Endothelial cell of umbilical vein (primary cell): ENCODE data around the gene AK8. TPM values are rescaled to one million over a fixed set of nuclear protein-coding genes. Genes with fewer than 3 reads are reported as not detected.

Experiments
- BruUV-seq: library from RNA; stranded (reverse); fragments of 400-500 nt; replicated peaks from 2 replicates; lab custom pipeline; 2021; lab: Mats Ljungman, UMichigan
- CTCF ChIA-PET: fragments of 300-600, 350-600 bp; sonication (Branson Sonifier 250); formaldehyde crosslinking; loops from one replicate; lab custom pipeline; 2021; ENCODE audit warnings: antibody characterized with exemption, inconsistent platforms; lab: Charles Lee
- POLR2A ChIA-PET: fragments of 300-600, 350-600 bp; sonication (Branson Sonifier 250); formaldehyde crosslinking; loops from one replicate; lab custom pipeline; 2021; ENCODE audit warnings: antibody characterized with exemption, inconsistent platforms; lab: Charles Lee
- DNase-seq: peaks from one replicate; pipeline ENCODE4 v3.0.0-alpha.2; 2011; ENCODE audit warnings: low read depth, low spot score
- FAIRE-seq: peaks from 2 replicates; lab custom pipeline; 2011; peaks lifted over from hg19 to GRCh38; lab: Jason Lieb, UNC
- H2AFZ ChIP-seq: 2 replicates; pipeline ENCODE4 v1.6.0; 2012; ENCODE audit warnings: low read depth, low read length, control low read depth, inconsistent platforms
- H3K27ac ChIP-seq: 2 replicates; pipeline ENCODE4 v1.5.1; 2011; ENCODE audit warnings: low read depth, mild to moderate bottlenecking, control low read depth, low read length, moderate library complexity; ENCODE audit not compliant: insufficient read depth
- H3K27me3 ChIP-seq, 2 experiments: 2 replicates each; pipeline versions ENCODE4 v1.6.0 to v1.6.1; 2011; ENCODE audit warnings: low read length in 2 of 2, mixed read lengths in 1 of 2; ENCODE audit not compliant: control insufficient read depth in 2 of 2, insufficient read depth in 2 of 2
- H3K36me3 ChIP-seq, 2 experiments: 2 replicates in 1 of 2; 3 replicates in 1 of 2; pipeline ENCODE4 v1.5.1; 2011; ENCODE audit warnings: low read length in 2 of 2, mild to moderate bottlenecking in 1 of 2, moderate library complexity in 1 of 2; ENCODE audit not compliant: control insufficient read depth in 2 of 2, insufficient read depth in 2 of 2; ENCODE audit errors: extremely low read depth in 1 of 2
- H3K4me1 ChIP-seq: 3 replicates; pipeline ENCODE4 v1.5.1; 2011; ENCODE audit warnings: mild to moderate bottlenecking, low read length; ENCODE audit not compliant: control insufficient read depth, insufficient read depth; ENCODE audit errors: extremely low read depth
- H3K4me2 ChIP-seq: 2 replicates; pipeline ENCODE4 v1.6.1; 2011; ENCODE audit warnings: low read length, control low read depth, mixed read lengths; ENCODE audit not compliant: insufficient read depth
- H3K4me3 ChIP-seq, 3 experiments: fragments of 200-600 bp in 1 of 3; sonication (generic), shearing (Covaris generic) in 1 of 3; replicated peaks in 1 of 3; 2 replicates each; pipeline ENCODE4 v1.5.1; 2011 to 2016; ENCODE audit warnings: control low read depth in 3 of 3, low read length in 3 of 3, mild to moderate bottlenecking in 2 of 3, inconsistent platforms in 1 of 3, low read depth in 1 of 3, moderate library complexity in 1 of 3; ENCODE audit not compliant: insufficient read depth in 1 of 3
- H3K79me2 ChIP-seq: 2 replicates; pipeline ENCODE4 v1.6.0; 2012; ENCODE audit warnings: low read length, inconsistent platforms; ENCODE audit not compliant: control insufficient read depth, insufficient read depth
- H3K9ac ChIP-seq: replicated peaks from 2 replicates; pipeline ENCODE3; 2011; ENCODE audit warnings: low read length, control low read depth; ENCODE audit not compliant: insufficient read depth; ENCODE audit errors: extremely low read depth
- H3K9me1 ChIP-seq: replicated peaks from 3 replicates; pipeline ENCODE4 v1.6.0; 2011; ENCODE audit warnings: mild to moderate bottlenecking, low read length; ENCODE audit not compliant: control insufficient read depth, insufficient read depth; ENCODE audit errors: extremely low read depth
- H3K9me3 ChIP-seq: replicated peaks from 2 replicates; pipeline ENCODE4 v1.5.1; 2012; ENCODE audit warnings: low read length, inconsistent platforms; ENCODE audit not compliant: control insufficient read depth, insufficient read depth
- H4K20me1 ChIP-seq: replicated peaks from 2 replicates; pipeline ENCODE3; 2011; ENCODE audit warnings: mild to moderate bottlenecking, low read length; ENCODE audit not compliant: control insufficient read depth, insufficient read depth; ENCODE audit errors: extremely low read depth
- CTCF ChIP-seq, 2 donors: IDR thresholded peaks; 1 replicate in 1 of 2; 2 replicates in 1 of 2; pipeline ENCODE4 v1.5.1; 2011; ENCODE audit warnings: low read length in 2 of 2, mild to moderate bottlenecking in 2 of 2, moderate library complexity in 2 of 2, control low read depth in 1 of 2, inconsistent platforms in 1 of 2, low read depth in 1 of 2; ENCODE audit not compliant: insufficient read depth in 1 of 2; ENCODE audit errors: extremely low read depth in 1 of 2
- EZH2 ChIP-seq: IDR thresholded peaks from 2 replicates; pipeline ENCODE4 v1.6.1; 2012; ENCODE audit warnings: borderline replicate concordance, low read depth, mild to moderate bottlenecking, moderate library complexity, low read length, inconsistent platforms; ENCODE audit not compliant: severe bottlenecking
- FOS ChIP-seq: IDR thresholded peaks from 2 replicates; pipeline ENCODE4 v1.6.1; 2011; ENCODE audit warnings: mild to moderate bottlenecking, low read length, moderate library complexity, borderline replicate concordance; ENCODE audit not compliant: insufficient read depth
- GATA2 ChIP-seq: IDR thresholded peaks from 2 replicates; pipeline ENCODE4 v1.7.0; 2011; ENCODE audit warnings: low read depth, mild to moderate bottlenecking, moderate library complexity, mixed read lengths, low read length; ENCODE audit not compliant: insufficient read length, insufficient read depth
- JUN ChIP-seq: IDR thresholded peaks from 2 replicates; pipeline ENCODE4 v1.6.1; 2011; ENCODE audit warnings: borderline replicate concordance, low read depth; ENCODE audit not compliant: insufficient read length, insufficient read depth
- MAX ChIP-seq: IDR thresholded peaks from 2 replicates; pipeline ENCODE4 v1.6.1; 2011; ENCODE audit not compliant: insufficient read depth, insufficient read length
- MYC ChIP-seq: IDR thresholded peaks from one replicate; pipeline ENCODE4 v1.6.1; 2011; ENCODE audit warnings: mild to moderate bottlenecking, low read depth, low read length
- POLR2A ChIP-seq: IDR thresholded peaks from 2 replicates; pipeline ENCODE4 v1.6.1; 2012; ENCODE audit warnings: low read depth, mild to moderate bottlenecking, control low read depth, low read length
- POLR2AphosphoS5 ChIP-seq: IDR thresholded peaks from 2 replicates; pipeline ENCODE4 v1.6.1; 2012; ENCODE audit warnings: low read depth, mild to moderate bottlenecking, control low read depth, low read length, moderate library complexity; ENCODE audit not compliant: insufficient read depth
- dilution Hi-C: fragments of 300-500 bp; cut with MboI; formaldehyde crosslinking; loops from one replicate; pipeline ENCODE4 v1.15.0; 2019; ENCODE audit warnings: low sequenced_read_pairs; ENCODE audit not compliant: extremely low pct_ligation_motif_present
- intact Hi-C: fragments of 100-400 bp; cut with micrococcal nuclease; formaldehyde crosslinking; loops from one replicate; pipeline ENCODE4 v1.10.0; 2022
- polyA plus RNA-seq, 4 experiments: library from polyadenylated mRNA; depleted of rRNA in 3 of 4; stranded (reverse) in 3 of 4; unstranded in 1 of 4; fragments of >200 nt; gene quantifications; 2 replicates each; pipeline versions ENCODE4 v1.2.1 to v1.2.3, GENCODE V29; 2011 to 2012; ENCODE audit warnings: missing spikeins in 1 of 4
- total RNA-seq: library from RNA; stranded (reverse); gene quantifications from 2 replicates; pipeline ENCODE4 v1.2.3, GENCODE V29; 2021

AK8 gene
- total and polyA plus RNA-seq, 2 donors (not counting 3 experiments of a cell fraction or from before 2014, with no cell fraction given) = 0.06 TPM; not detected in 1

GRCh38 chr9:132755096-132755495 lies 123.0 kb downstream of the AK8 start:
- Histone ChIP-seq H3K9me1 (no peaks in the 10 kb centered on the region), H3K4me2 (no peak overlapping the region), H2AFZ (no peak overlapping the region), H3K36me3 (no peaks in the 10 kb centered on the region), H3K4me1 (no peaks in the 10 kb centered on the region), H3K27ac (no peak overlapping the region), H3K79me2 (no peaks in the 10 kb centered on the region), H3K9ac (no peak overlapping the region), H3K27me3 (peaks cover 2 to 6% of the 10 kb centered on the region in 2 experiments), H4K20me1 (no peaks in the 10 kb centered on the region), H3K4me3 (no peak overlapping the region), H3K9me3 (no peaks in the 10 kb centered on the region)
- BruUV-seq = no TSS peak
- no peak for TF ChIP-seq POLR2A
- no peak for TF ChIP-seq EZH2
- TF ChIP-seq FOS = no peak
- dilution Hi-C loops (no loop called here), intact Hi-C loops (no loop called here)
- no peak for DNase-seq
- no peak for FAIRE-seq
- POLR2A ChIA-PET = no interaction called here
- CTCF ChIA-PET = interaction anchor here (1.4 to 1.6 kb wide), 2 partner anchors 14 to 17 kb away, joined by 3 to 5 read pairs; no protein-coding TSS in a partner anchor

GRCh38 chr9:132754236-132754635 lies 123.8 kb downstream of the AK8 start:
- no peaks in the 10 kb centered on the region for H3K9me3 ChIP-seq
- no peak overlapping the region for H3K4me3 ChIP-seq
- no peaks in the 10 kb centered on the region for H4K20me1 ChIP-seq
- H3K9ac ChIP-seq = no peak overlapping the region
- ChIA-PET CTCF (no interaction called here), POLR2A (no interaction called here)
- no peak overlapping the region for H3K27ac ChIP-seq
- no peaks in the 10 kb centered on the region for H3K9me1 ChIP-seq
- H3K36me3 ChIP-seq = no peaks in the 10 kb centered on the region
- H3K79me2 ChIP-seq = no peaks in the 10 kb centered on the region
- BruUV-seq = no TSS peak
- no peak for FAIRE-seq
- TF ChIP-seq MAX (no peak), JUN (no peak), EZH2 (no peak), CTCF (IDR thresholded peaks at IDR 0.05; ENCODE audit: extremely low read depth in 1 of 2, insufficient read depth in 1 of 2, low read depth in 1 of 2, low read length in 2 of 2) (no peak), POLR2A (no peak), FOS (no peak), GATA2 (no peak), POLR2AphosphoS5 (no peak), MYC (no peak)
- no peak overlapping the region for H2AFZ ChIP-seq
- H3K27me3 ChIP-seq = peaks cover 0 to 3% of the 10 kb centered on the region in 2 experiments
- dilution Hi-C loops = no loop called here
- no peak overlapping the region for H3K4me2 ChIP-seq
- no peaks in the 10 kb centered on the region for H3K4me1 ChIP-seq
- DNase-seq = no peak
- intact Hi-C loops = no loop called here
